HCT116 (cell line): ENCODE results near the gene DDR2. TPM values are rescaled to one million over a fixed set of nuclear protein-coding genes. Genes with fewer than 3 reads are reported as not detected.

ENCODE experiments used
- ATAC-seq: fragments of 200-7000 bp; cut with Tn5 transposase; 2 replicates; pipeline ENCODE4 v1.9.1; 2020; ENCODE audit warnings: mild to moderate bottlenecking, moderate library complexity
- BruUV-seq: library from RNA; stranded (reverse); fragments of 400-500 nt; replicated peaks from 2 replicates; lab custom pipeline; 2021; lab: Mats Ljungman, UMichigan
- CTCF ChIA-PET: fragments of 300-600 bp; sonication (Branson Sonifier 250); formaldehyde crosslinking; loops from one replicate; lab custom pipeline; 2021; ENCODE audit warnings: antibody characterized with exemption; lab: Charles Lee
- POLR2A ChIA-PET: fragments of 300-600, 350-600 bp; sonication (Branson Sonifier 250); formaldehyde crosslinking; loops from one replicate; lab custom pipeline; 2021; ENCODE audit warnings: antibody characterized with exemption; lab: Charles Lee
- RAD21 ChIA-PET, 2 experiments: fragments of 300-600 bp; sonication (Branson Sonifier 250); formaldehyde crosslinking; loops; one replicate each; lab custom pipeline; 2023; ENCODE audit warnings: low total read pairs in 2 of 2; ENCODE audit not compliant: uncharacterized antibody in 2 of 2, unreplicated experiment in 2 of 2, low non-redundant PET in 1 of 2; lab: Charles Lee
- DNase-seq: peaks from one replicate; pipeline ENCODE4 v3.0.0-alpha.2; 2010; ENCODE audit warnings: low read depth, low spot score
- H2AFZ ChIP-seq: fragments of 200-600 bp; shearing (Covaris generic), sonication (generic); 2 replicates; pipeline ENCODE4 v1.6.1; 2017; ENCODE audit warnings: low read depth, mixed run types, mixed read lengths, antibody characterized with exemption, low read length; ENCODE audit not compliant: poor library complexity, severe bottlenecking
- H3K27ac ChIP-seq: 2 replicates; pipeline ENCODE4 v1.5.1; 2012; ENCODE audit warnings: low read depth, low read length
- H3K27me3 ChIP-seq: fragments of 200-600 bp; sonication (generic); 2 replicates; pipeline ENCODE4 v1.6.1; 2016; ENCODE audit warnings: mixed run types, low read length, mixed read lengths; ENCODE audit not compliant: insufficient read depth
- H3K36me3 ChIP-seq, 2 experiments: fragments of 200-500 bp in 1 of 2; fragments of 200-600 bp in 1 of 2; sonication (Bioruptor generic) in 1 of 2; sonication (generic) in 1 of 2; 2 replicates each; pipeline versions ENCODE4 v1.5.1 to v1.6.1; 2014 to 2016; ENCODE audit warnings: low read length in 2 of 2, inconsistent platforms in 1 of 2, mixed read lengths in 1 of 2, mixed run types in 1 of 2; ENCODE audit not compliant: insufficient read depth in 2 of 2, control insufficient read depth in 1 of 2
- H3K4me1 ChIP-seq, 2 experiments: fragments of 200-600 bp in 1 of 2; sonication (generic) in 1 of 2; 2 replicates each; pipeline versions ENCODE4 v1.5.1 to v1.6.1; 2012 to 2017; ENCODE audit warnings: low read length in 2 of 2, inconsistent platforms in 1 of 2, mild to moderate bottlenecking in 1 of 2, mixed read lengths in 1 of 2, mixed run types in 1 of 2, moderate library complexity in 1 of 2; ENCODE audit not compliant: insufficient read depth in 2 of 2, control insufficient read depth in 1 of 2
- H3K4me2 ChIP-seq: fragments of 200-600 bp; sonication (generic); 2 replicates; pipeline ENCODE4 v1.6.1; 2017; ENCODE audit warnings: mixed run types, low read length, mixed read lengths
- H3K4me3 ChIP-seq, 2 experiments: fragments of 200-600 bp in 1 of 2; sonication (generic) in 1 of 2; replicated peaks in 1 of 2; 2 replicates each; pipeline ENCODE4 v1.5.1; 2011 to 2016; ENCODE audit warnings: low read length in 2 of 2, control low read depth in 1 of 2, low read depth in 1 of 2, mild to moderate bottlenecking in 1 of 2, mixed read lengths in 1 of 2, mixed run types in 1 of 2
- H3K79me2 ChIP-seq: fragments of 200-600 bp; sonication (generic); 2 replicates; pipeline ENCODE4 v1.6.1; 2017; ENCODE audit warnings: mild to moderate bottlenecking, mixed run types, low read length, moderate library complexity, mixed read lengths; ENCODE audit not compliant: insufficient read depth
- H3K9ac ChIP-seq: fragments of 200-600 bp; sonication (generic); 2 replicates; pipeline ENCODE4 v1.6.1; 2016; ENCODE audit warnings: low read length, mixed read lengths
- H3K9me2 ChIP-seq: fragments of 200-600 bp; sonication (generic), shearing (Covaris generic); 2 replicates; pipeline ENCODE4 v1.6.1; 2017; ENCODE audit warnings: mixed run types, mild to moderate bottlenecking, moderate library complexity; ENCODE audit not compliant: insufficient read depth
- H3K9me3 ChIP-seq, 2 experiments: fragments of 200-500 bp in 1 of 2; fragments of 200-600 bp in 1 of 2; sonication (Bioruptor generic) in 1 of 2; sonication (generic) in 1 of 2; 2 replicates each; pipeline ENCODE4 v1.6.1; 2014 to 2017; ENCODE audit warnings: low read length in 2 of 2, mixed read lengths in 2 of 2, inconsistent platforms in 1 of 2, low read depth in 1 of 2, mild to moderate bottlenecking in 1 of 2, mixed run types in 1 of 2, moderate library complexity in 1 of 2; ENCODE audit not compliant: control insufficient read depth in 1 of 2, insufficient read depth in 1 of 2
- H4K20me1 ChIP-seq: fragments of 200-600 bp; sonication (generic), shearing (Covaris generic); 2 replicates; pipeline ENCODE4 v1.6.1; 2017; ENCODE audit warnings: mixed run types, mild to moderate bottlenecking, moderate library complexity; ENCODE audit not compliant: insufficient read depth
- CBX3 ChIP-seq: IDR thresholded peaks from 2 replicates; pipeline ENCODE4 v1.6.1; 2012; ENCODE audit warnings: low read depth
- CEBPB ChIP-seq: IDR thresholded peaks from 2 replicates; pipeline ENCODE4 v1.6.1; 2012; ENCODE audit warnings: low read depth
- ELF1 ChIP-seq: IDR thresholded peaks from 2 replicates; pipeline ENCODE4 v1.6.1; 2012; ENCODE audit warnings: low read depth, borderline replicate concordance
- EZH2 ChIP-seq: fragments of 200-600 bp; sonication (generic); IDR thresholded peaks from 2 replicates; pipeline ENCODE4 v1.6.1; 2017; ENCODE audit warnings: antibody characterized with exemption, mixed run types
- EZH2phosphoT487 ChIP-seq: fragments of 200-600 bp; IDR thresholded peaks from 2 replicates; pipeline ENCODE4 v1.6.1; 2018; ENCODE audit warnings: antibody characterized with exemption, borderline replicate concordance
- FOSL1 ChIP-seq: IDR thresholded peaks from 2 replicates; pipeline ENCODE4 v1.6.1; 2012; ENCODE audit warnings: low read depth
- JUND ChIP-seq: IDR thresholded peaks from 2 replicates; pipeline ENCODE4 v1.6.1; 2012
- POLR2AphosphoS5 ChIP-seq: IDR thresholded peaks from 2 replicates; pipeline ENCODE4 v1.6.1; 2011; ENCODE audit warnings: mild to moderate bottlenecking, low read depth, low read length, moderate library complexity
- SIN3A ChIP-seq: IDR thresholded peaks from 2 replicates; pipeline ENCODE4 v1.6.1; 2012; ENCODE audit warnings: low read depth
- SP1 ChIP-seq: IDR thresholded peaks from 2 replicates; pipeline ENCODE4 v1.6.1; 2012; ENCODE audit warnings: low read depth
- TCF7L2 ChIP-seq: IDR thresholded peaks from 2 replicates; pipeline ENCODE4 v1.7.0; 2011; ENCODE audit warnings: borderline replicate concordance, inconsistent platforms; ENCODE audit not compliant: insufficient read depth, insufficient read length; ENCODE audit errors: extremely low read depth
- YY1 ChIP-seq: IDR thresholded peaks from 2 replicates; pipeline ENCODE4 v1.6.1; 2011; ENCODE audit warnings: low read length, low read depth, moderate library complexity, mild to moderate bottlenecking; ENCODE audit not compliant: insufficient replicate concordance; ENCODE audit errors: extremely low read depth
- ZNF274 ChIP-seq: fragments of 200-500 bp; sonication (Bioruptor generic); IDR thresholded peaks from 2 replicates; pipeline ENCODE4 v1.6.1; 2014; ENCODE audit warnings: mild to moderate bottlenecking, low read depth, low read length, inconsistent platforms
- intact Hi-C: fragments of 100-400 bp; cut with micrococcal nuclease; formaldehyde crosslinking; loops from 2 replicates; pipeline ENCODE4 v1.10.0; 2022
- total RNA-seq: library from RNA; stranded (reverse); gene quantifications from one replicate; pipeline ENCODE4 v1.2.1, GENCODE V29; 2021; ENCODE audit not compliant: unreplicated experiment
- TF ChIP-seq, protein P1 (sequence below): IDR thresholded peaks from 2 replicates; pipeline ENCODE4 v1.6.1; 2011; ENCODE audit warnings: mild to moderate bottlenecking, low read length, moderate library complexity; ENCODE audit not compliant: insufficient replicate concordance; ENCODE audit errors: extremely low read depth
- TF ChIP-seq, protein P2 (sequence below): IDR thresholded peaks from 2 replicates; pipeline ENCODE4 v1.6.1; 2012; ENCODE audit warnings: low read depth
- TF ChIP-seq, protein P3 (sequence below), 3 experiments: fragments of 200-600 bp in 1 of 3; sonication (generic) in 1 of 3; IDR thresholded peaks in 2 of 3; conservative IDR thresholded peaks in 1 of 3; 2 replicates each; pipeline ENCODE4 v1.5.1; 2012 to 2017; ENCODE audit warnings: low read depth in 2 of 3, low read length in 2 of 3, antibody characterized with exemption in 1 of 3, borderline replicate concordance in 1 of 3, control low read depth in 1 of 3, mild to moderate bottlenecking in 1 of 3, mixed read lengths in 1 of 3, mixed run types in 1 of 3, moderate library complexity in 1 of 3; ENCODE audit not compliant: insufficient read depth in 1 of 3
- TF ChIP-seq, protein P4 (sequence below): IDR thresholded peaks from 2 replicates; pipeline ENCODE4 v1.6.1; 2012

Gene DDR2
- total RNA-seq, 1 experiment from 2014 or later: 0.84 TPM

DNA sequence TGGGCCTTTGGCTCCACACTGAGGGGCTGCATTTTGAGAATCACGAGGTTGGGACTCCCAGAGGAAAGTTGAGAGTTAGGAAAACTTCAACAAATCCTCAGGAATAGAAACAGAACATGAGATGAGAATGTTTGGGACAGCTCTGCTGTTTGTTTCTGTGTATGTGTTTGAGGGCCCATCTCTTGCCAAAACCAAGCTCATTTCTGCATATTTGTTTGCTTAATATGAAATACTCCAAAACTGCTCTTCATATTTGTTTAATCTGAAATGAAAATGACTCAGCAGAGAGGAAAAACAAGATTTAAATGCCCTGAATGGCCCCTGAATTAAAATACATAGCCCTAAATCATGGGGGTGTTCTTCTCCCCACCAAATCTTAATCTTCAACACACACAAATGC is 78.1 kb downstream of the DDR2 start:
- Histone ChIP-seq H3K9ac (no peak overlapping the region), H3K36me3 (no peaks in the 10 kb centered on the region), H3K4me1 (no peaks in the 10 kb centered on the region), H2AFZ (no peak overlapping the region), H3K9me2 (no peaks in the 10 kb centered on the region), H3K27ac (no peak overlapping the region)
- CTCF ChIA-PET: no interaction called here
- intact Hi-C loops: no loop called here
- TF ChIP-seq, protein P1, sequence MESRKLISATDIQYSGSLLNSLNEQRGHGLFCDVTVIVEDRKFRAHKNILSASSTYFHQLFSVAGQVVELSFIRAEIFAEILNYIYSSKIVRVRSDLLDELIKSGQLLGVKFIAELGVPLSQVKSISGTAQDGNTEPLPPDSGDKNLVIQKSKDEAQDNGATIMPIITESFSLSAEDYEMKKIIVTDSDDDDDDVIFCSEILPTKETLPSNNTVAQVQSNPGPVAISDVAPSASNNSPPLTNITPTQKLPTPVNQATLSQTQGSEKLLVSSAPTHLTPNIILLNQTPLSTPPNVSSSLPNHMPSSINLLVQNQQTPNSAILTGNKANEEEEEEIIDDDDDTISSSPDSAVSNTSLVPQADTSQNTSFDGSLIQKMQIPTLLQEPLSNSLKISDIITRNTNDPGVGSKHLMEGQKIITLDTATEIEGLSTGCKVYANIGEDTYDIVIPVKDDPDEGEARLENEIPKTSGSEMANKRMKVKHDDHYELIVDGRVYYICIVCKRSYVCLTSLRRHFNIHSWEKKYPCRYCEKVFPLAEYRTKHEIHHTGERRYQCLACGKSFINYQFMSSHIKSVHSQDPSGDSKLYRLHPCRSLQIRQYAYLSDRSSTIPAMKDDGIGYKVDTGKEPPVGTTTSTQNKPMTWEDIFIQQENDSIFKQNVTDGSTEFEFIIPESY: no peak
- no peak for TF ChIP-seq TCF7L2
- no peak for TF ChIP-seq EZH2
- no peak for TF ChIP-seq YY1
- no peak for TF ChIP-seq EZH2phosphoT487
- TF ChIP-seq, protein P2, sequence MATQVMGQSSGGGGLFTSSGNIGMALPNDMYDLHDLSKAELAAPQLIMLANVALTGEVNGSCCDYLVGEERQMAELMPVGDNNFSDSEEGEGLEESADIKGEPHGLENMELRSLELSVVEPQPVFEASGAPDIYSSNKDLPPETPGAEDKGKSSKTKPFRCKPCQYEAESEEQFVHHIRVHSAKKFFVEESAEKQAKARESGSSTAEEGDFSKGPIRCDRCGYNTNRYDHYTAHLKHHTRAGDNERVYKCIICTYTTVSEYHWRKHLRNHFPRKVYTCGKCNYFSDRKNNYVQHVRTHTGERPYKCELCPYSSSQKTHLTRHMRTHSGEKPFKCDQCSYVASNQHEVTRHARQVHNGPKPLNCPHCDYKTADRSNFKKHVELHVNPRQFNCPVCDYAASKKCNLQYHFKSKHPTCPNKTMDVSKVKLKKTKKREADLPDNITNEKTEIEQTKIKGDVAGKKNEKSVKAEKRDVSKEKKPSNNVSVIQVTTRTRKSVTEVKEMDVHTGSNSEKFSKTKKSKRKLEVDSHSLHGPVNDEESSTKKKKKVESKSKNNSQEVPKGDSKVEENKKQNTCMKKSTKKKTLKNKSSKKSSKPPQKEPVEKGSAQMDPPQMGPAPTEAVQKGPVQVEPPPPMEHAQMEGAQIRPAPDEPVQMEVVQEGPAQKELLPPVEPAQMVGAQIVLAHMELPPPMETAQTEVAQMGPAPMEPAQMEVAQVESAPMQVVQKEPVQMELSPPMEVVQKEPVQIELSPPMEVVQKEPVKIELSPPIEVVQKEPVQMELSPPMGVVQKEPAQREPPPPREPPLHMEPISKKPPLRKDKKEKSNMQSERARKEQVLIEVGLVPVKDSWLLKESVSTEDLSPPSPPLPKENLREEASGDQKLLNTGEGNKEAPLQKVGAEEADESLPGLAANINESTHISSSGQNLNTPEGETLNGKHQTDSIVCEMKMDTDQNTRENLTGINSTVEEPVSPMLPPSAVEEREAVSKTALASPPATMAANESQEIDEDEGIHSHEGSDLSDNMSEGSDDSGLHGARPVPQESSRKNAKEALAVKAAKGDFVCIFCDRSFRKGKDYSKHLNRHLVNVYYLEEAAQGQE: no peak
- no peak for TF ChIP-seq CEBPB
- TF ChIP-seq ZNF274: no peak
- no peak for TF ChIP-seq CBX3
- TF ChIP-seq SP1: no peak
- TF ChIP-seq ELF1: no peak
- no peak for TF ChIP-seq POLR2AphosphoS5
- TF ChIP-seq, protein P3, sequence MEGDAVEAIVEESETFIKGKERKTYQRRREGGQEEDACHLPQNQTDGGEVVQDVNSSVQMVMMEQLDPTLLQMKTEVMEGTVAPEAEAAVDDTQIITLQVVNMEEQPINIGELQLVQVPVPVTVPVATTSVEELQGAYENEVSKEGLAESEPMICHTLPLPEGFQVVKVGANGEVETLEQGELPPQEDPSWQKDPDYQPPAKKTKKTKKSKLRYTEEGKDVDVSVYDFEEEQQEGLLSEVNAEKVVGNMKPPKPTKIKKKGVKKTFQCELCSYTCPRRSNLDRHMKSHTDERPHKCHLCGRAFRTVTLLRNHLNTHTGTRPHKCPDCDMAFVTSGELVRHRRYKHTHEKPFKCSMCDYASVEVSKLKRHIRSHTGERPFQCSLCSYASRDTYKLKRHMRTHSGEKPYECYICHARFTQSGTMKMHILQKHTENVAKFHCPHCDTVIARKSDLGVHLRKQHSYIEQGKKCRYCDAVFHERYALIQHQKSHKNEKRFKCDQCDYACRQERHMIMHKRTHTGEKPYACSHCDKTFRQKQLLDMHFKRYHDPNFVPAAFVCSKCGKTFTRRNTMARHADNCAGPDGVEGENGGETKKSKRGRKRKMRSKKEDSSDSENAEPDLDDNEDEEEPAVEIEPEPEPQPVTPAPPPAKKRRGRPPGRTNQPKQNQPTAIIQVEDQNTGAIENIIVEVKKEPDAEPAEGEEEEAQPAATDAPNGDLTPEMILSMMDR (IDR thresholded peaks at IDR 0.05 in 2 of 3, conservative IDR thresholded peaks at IDR 0.05 in 1 of 3; ENCODE audit: borderline replicate concordance in 1 of 3, insufficient read depth in 1 of 3, low read depth in 2 of 3, low read length in 2 of 3): no peak
- no peak for TF ChIP-seq SIN3A
- no peak for TF ChIP-seq FOSL1
- TF ChIP-seq JUND: no peak
- TF ChIP-seq, protein P4, sequence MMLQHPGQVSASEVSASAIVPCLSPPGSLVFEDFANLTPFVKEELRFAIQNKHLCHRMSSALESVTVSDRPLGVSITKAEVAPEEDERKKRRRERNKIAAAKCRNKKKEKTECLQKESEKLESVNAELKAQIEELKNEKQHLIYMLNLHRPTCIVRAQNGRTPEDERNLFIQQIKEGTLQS: no peak
- TF ChIP-seq, all 23 proteins: peak for 0
- Histone ChIP-seq H3K4me3 (no peak overlapping the region), H3K9me3 (no peaks in the 10 kb centered on the region), H3K27me3 (no peaks in the 10 kb centered on the region), H3K4me2 (no peak overlapping the region), H4K20me1 (no peaks in the 10 kb centered on the region), H3K79me2 (no peaks in the 10 kb centered on the region)
- ChIA-PET RAD21 (no interaction called here), POLR2A (no interaction called here)
- ATAC-seq (no peak), DNase-seq (no peak)
- BruUV-seq: no TSS peak
